Activated CD8-positive, alpha-beta memory T cell treated with anti-CD3 and anti-CD28 coated beads, Interleukin-2, amount 50 U/mL, for 48 hours (primary cell): ENCODE data around the gene COL9A2.
"Not testable (repeated sequence)": the region's sequence is repeated elsewhere in the genome, so short reads cannot be mapped to it uniquely, and the experiment has no call there.

Experiments
- DNase-seq: peaks from one replicate; pipeline ENCODE4 v3.0.0-alpha.2; 2020

The COL9A2 gene

GRCh38 chr1:40316595-40317393, at the start of gene COL9A2:
COL9A2 (minus strand) TSS chr1:40317286; CDS start chr1:40317197, 89 bp downstream.
- DNase-seq, result peak; percentile 80

DNA sequence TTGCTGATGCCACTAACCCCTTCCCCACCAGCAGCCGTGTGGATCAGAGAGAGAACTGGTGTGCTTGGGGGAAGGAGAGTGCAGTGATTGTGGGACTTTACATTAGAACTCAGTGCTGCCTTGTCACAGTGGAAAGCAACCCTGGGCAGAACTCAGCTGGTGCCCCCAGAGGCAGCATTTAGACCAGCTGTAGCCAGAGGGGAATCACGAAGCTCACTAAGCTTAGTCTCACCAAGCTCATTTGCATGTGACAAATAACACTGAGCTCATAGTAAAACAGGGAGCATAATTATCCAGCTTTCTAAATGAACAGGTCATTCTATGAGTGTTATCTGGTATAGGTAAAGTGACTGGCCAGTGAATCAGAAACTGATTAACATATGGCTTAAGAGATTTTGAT, 46.6 kb upstream of the COL9A2 start:
- DNase-seq, result no peak

DNA sequence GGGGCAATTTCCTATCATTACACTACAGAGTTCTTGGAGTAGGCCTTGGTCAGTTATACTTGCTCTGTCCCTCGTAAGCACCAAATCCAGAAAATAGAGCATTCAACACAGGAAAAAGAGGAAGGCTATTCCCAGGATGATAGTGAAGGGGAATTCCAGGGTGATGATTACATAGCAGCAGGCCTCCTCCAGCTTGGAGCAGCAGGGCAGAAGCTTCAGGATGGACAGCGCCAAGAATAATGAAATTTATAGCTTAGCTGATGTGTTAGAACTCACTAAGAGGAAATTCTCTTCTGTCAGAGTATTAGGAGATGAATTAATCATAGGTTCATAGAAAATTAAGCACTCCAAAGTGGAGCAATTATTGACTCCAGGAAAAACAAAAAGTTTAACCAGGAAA, 45.6 kb upstream of the COL9A2 start:
- no peak for DNase-seq

DNA sequence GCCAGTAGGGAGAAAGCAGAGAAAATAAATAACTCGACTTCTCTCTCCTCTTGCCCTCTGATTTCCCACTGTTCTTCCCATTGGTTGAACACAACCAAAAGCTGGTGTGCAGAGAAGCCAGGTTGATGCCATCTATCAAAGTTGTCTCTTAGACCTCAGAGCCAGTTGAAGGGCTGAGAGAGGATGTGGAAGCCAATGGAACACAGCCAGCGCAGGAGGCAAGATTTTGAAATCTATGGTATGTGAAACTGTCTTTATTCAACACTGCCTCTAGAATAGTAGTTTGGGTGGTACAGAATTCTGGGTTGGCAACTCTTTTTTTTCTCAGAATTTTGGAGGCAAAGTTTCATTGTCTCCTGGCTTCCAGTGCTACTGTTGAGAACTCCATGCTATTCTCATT, 45.1 kb upstream of the COL9A2 start:
- DNase-seq, result no peak

DNA sequence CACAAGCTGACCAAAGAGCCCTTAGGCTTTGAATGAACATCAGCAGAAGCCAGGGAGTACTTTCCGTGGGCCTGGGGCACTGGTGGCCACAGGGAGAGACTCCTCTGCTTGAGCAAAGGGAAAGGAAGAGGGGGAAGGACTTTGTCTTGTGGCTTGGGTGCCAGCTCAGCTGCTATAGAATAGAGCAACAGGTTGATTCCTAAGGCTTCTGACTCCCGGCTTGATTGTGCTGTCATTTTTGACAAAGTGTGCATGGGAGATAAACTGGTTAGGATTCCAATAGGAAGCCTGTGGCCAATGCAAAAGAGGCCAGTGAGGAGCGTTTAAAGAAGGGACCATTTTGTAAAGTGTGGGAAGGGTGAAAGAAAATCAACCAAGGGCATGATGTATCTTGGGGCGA, 44.6 kb upstream of the COL9A2 start:
- DNase-seq, result no peak

GRCh38 chr1:40361201-40361600, 44.1 kb upstream of the COL9A2 start:
- no peak for DNase-seq

- no peak for DNase-seq
Observed at GRCh38 chr1:40360631-40361030, 43.5 kb upstream of the COL9A2 start.

GRCh38 chr1:40357625-40358024, 40.5 kb upstream of the COL9A2 start:
- no peak for DNase-seq

DNA sequence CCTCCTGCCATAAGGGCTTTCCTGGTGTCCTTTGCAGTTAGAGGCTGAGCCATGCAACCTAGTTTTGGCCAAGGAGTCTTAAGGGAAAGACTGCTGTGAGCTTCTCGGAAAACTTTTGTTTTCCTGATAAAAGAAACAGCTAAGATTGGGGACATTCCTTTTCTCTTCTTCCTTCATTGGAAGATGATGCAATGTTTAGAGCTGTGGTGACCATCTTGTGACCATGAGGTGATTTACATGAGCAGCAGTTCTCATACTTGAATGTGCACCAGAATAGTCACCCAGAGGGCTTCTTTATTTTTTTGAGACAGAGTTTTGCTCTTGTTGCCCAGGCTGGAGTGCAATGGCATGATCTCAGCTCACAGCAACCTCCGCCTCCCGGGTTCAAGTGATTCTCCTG, 36.0 kb upstream of the COL9A2 start:
- DNase-seq, result no peak

GRCh38 chr1:40352126-40352525, 35.0 kb upstream of the COL9A2 start:
- no peak for DNase-seq

- DNase-seq, result no peak
Observed at GRCh38 chr1:40351124-40351523, 34.0 kb upstream of the COL9A2 start.

DNA sequence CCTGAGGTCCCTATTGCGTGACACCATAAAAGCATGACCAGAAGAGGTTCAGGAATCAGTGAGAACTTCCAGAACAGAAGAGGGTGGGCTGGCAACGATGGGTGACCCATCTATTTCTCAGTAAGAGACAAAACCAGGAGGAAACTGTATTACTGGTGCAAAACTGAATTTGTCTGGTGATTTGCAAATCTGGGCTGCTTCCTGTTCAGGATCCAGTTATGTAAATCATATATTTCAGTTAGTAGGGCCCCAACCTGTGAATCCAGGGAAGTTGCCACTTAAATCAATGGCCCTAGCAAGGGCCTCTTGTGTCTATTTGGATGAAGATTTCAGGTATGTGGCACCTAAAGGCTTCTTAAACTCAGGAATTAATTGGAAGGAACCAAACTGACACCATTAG, 33.3 kb upstream of the COL9A2 start:
- DNase-seq, result no peak

DNA sequence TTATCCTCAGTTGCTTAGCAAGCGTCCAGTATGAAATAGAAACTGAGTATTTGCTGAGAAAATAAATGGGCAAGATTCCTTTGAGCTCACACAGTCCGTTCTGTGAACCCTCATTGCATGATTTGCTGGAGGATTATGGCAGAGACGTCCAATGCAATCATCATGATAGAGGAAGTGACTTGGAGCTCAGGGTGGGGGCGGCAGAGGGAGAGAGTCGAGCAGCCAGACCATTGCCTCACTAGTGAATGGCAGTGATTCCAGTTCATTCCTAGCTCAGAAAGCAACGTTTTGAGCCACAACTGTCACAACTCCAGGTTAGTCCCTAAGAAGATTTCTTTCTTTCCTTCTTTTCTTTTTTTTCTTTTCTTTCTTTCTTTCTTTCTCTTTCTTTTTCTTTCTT, 27.5 kb upstream of the COL9A2 start:
- DNase-seq, result peak; percentile 54

GRCh38 chr1:40342381-40342717, 25.3 kb upstream of the COL9A2 start:
- DNase-seq, result peak; percentile 52

DNA sequence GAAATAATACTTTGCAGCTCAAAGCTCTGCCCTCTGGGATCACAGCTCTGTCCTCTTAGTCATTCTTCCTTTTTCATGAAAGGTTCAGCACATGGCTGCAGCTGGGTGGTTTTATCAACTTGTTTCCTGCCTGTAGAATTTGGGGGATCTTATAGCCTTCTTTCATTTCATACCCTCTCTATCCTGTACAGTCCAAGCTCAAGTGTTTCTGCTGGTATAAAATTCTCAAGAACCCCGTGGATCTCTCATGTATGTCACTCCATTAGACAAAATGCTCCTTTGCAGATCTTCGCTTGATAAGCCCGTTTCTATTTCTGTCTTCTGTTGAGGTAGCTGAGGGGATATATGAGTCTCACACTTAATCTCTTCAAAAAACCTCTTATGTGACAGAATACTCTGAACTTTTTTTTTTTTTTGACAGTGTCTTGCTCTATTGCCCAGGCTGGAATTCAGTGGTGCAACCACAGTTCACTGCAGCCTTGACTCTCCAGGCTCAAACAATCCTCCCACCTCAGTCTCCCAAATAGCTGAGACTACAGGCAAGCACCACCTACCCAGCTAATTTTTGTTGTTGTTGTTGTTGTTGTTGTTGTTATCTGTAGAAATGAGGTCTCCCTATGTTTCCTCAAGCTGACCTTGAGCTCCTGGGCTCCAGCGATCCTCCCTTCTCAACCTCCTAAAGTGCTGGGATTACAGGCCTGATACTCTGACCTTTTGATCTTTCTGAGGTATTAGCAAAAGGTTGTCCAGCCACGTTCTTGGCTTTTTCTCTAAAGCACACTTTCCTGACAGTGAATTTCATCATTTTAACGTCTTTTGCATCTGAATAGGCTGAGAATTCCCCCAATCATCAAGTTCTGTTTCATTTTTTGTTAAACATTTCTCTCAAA, 24.6 kb upstream of the COL9A2 start:
- DNase-seq, result peak; percentile 50

GRCh38 chr1:40339420-40340323, 22.6 kb upstream of the COL9A2 start:
- DNase-seq, result peak; percentile 47

DNA sequence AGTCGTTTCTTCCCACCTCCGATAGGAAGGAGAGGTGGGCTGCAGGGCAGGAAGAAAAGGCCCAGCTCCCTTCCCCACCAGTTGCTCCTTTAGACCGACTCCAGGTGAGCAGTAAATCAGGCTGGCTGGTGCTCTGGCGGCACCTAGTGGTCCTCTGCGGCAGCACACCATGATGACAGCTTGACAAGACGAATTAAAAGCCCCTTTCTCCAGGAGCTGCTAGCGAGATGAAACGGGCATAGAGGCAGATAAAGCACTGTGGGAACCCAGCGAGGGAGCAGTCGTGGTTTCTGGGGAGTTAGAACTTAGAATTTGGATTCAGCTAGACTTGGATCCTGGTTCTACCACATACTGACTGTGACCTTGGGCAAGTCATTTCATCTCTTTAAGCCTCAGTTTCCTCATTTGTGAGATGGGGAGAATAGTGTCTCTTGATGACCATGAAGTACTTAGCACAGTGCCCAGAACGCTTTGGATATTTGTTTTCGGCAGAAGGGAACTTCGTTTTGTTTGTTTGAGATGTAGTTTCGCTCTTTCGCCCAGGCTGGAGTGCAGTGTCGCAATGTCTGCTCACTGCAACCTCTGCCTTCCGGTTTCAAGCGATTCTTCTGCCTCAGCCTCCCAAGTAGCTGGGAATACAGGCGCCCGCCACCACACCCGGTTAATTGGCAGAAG, 21.8 kb upstream of the COL9A2 start:
- peak; percentile 95 for DNase-seq

DNA sequence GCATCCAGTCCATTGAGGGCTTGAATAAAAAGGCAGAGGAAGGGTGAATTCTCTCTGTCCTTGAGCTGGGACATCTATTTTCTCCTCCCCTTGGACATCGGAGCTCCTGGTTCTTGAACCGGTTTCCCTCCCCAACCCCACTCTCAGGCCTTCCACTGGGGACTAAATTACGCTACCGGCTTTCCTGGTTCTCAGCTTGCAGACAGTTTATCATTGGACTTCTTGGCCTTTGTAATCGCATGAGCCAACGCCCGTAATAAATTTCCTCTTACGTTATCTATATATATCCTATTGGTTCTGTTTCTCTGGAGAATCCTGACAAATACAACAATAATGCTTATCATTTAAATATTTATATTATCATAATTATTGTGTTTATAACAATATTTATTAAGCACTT, 20.4 kb upstream of the COL9A2 start:
- peak; percentile 8 for DNase-seq

GRCh38 chr1:40332695-40333094, 15.6 kb upstream of the COL9A2 start:
- no peak for DNase-seq

DNA sequence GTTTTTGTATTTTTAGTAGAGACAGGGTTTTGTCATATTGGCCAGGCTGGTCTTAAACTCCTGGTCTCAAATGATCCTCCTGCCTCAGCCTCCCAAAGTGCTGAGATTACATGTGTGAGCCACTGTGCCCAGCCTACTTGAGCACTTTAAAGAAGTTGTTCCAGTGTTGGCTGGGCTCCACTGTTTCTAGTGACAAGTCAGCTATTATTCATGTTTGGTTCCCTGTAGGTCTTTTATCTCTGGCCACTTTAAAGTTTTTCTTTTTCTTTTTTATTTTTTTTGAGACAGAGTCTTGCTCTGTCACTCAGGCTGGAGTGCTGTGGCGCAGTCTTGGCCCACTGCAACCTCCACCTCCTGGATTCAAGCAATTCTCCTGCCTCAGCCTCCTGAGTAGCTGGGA, 14.3 kb upstream of the COL9A2 start:
- DNase-seq, result not testable (repeated sequence)

DNA sequence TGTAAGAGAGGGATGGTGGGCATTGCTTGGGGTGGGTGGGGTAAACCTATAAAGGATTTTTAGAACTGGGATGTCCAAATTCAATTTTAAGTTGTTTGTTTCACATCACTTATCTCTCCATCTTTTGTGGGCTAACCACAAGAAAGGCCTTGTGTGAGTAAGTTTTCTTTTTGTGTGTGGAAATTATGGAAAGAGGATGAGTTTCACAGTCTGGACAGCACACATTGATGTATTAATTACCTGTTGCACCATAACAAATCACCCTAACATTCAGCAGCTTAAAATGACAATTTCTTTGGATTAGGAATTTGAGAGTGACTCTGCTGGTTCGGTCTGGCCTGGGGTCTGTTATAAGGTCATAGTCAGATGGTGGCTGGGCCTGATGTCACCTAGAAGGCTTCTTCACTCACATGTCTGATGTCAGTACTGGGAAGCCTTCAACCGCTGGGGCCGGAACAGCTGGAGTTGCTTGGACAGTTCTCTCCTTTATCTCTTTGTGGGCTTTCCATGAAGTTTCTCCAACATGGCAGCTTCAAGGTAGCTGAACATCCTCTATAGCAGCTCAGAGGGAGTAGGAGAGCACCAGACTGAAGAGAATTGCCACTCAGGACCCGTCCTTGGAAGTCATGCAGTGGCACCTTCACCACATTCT, 2.0 kb upstream of the COL9A2 start:
- no peak for DNase-seq

- no peak for DNase-seq
Observed at GRCh38 chr1:40318476-40318875, 1.4 kb upstream of the COL9A2 start.
